K562 (cell line): ENCODE measurements around the gene ANO10. TPM values are rescaled to one million over a fixed set of nuclear protein-coding genes. Genes with fewer than 3 reads are reported as not detected.

Source experiments
- AFF4 ChIP-seq: sonication (generic); formaldehyde crosslinking; IDR thresholded peaks from 2 replicates; pipeline ENCODE4 v1.8.0; 2023; ENCODE audit warnings: mild to moderate bottlenecking, missing genetic modification reagents
- BHLHE40 ChIP-seq: IDR thresholded peaks from 2 replicates; pipeline ENCODE4 v1.6.1; 2011; ENCODE audit warnings: low read length, improper control_type of control experiment
- GATAD2B ChIP-seq: fragments of 450-650 bp; IDR thresholded peaks from 2 replicates; pipeline ENCODE4 v1.6.1; 2017; ENCODE audit warnings: mild to moderate bottlenecking, borderline replicate concordance
- KDM4B ChIP-seq, 2 experiments: fragments of 450-650 bp in 1 of 2; sonication (generic) in 1 of 2; IDR thresholded peaks; 2 replicates each; pipeline ENCODE4 v1.6.1; 2016 to 2017; ENCODE audit warnings: borderline replicate concordance in 2 of 2, antibody characterized with exemption in 1 of 2, low read depth in 1 of 2, mild to moderate bottlenecking in 1 of 2
- NR1H2 ChIP-seq: sonication (generic); formaldehyde crosslinking; IDR thresholded peaks from 2 replicates; pipeline ENCODE4 v1.4.0; 2020; ENCODE audit warnings: mild to moderate bottlenecking, missing genetic modification reagents
- POLR2G ChIP-seq: fragments of 200-400 bp; formaldehyde crosslinking; IDR thresholded peaks from 2 replicates; pipeline ENCODE4 v1.6.1; 2017; ENCODE audit warnings: low read depth, mild to moderate bottlenecking, antibody characterized with exemption, low read length, moderate library complexity
- PTBP1 ChIP-seq: fragments of 200-400 bp; formaldehyde crosslinking; IDR thresholded peaks from 2 replicates; pipeline ENCODE4 v1.6.1; 2017; ENCODE audit warnings: low read depth, low read length
- PTTG1 ChIP-seq: fragments of 450-650 bp; IDR thresholded peaks from 2 replicates; pipeline ENCODE4 v1.6.1; 2016; ENCODE audit warnings: low read depth, mild to moderate bottlenecking, missing genetic modification characterization, missing compliant biosample characterization
- RBFOX2 ChIP-seq: fragments of 200-400 bp; formaldehyde crosslinking; IDR thresholded peaks from 2 replicates; pipeline ENCODE4 v1.6.1; 2017; ENCODE audit warnings: low read depth, mild to moderate bottlenecking, low read length, moderate library complexity
- RNF2 ChIP-seq: sonication (generic); IDR thresholded peaks from 2 replicates; pipeline ENCODE4 v1.6.1; 2016
- SMAD2 ChIP-seq: fragments of 150-350 bp; IDR thresholded peaks from 2 replicates; pipeline ENCODE4 v1.6.1; 2014; ENCODE audit warnings: low read depth, mild to moderate bottlenecking, low read length
- SMARCB1 ChIP-seq: IDR thresholded peaks from 2 replicates; pipeline ENCODE4 v1.6.1; 2011; ENCODE audit warnings: improper control_type of control experiment, low read depth; ENCODE audit not compliant: insufficient read length
- ZBTB34 ChIP-seq: fragments of 250-450 bp; sonication (Bioruptor Pico); IDR thresholded peaks from 2 replicates; pipeline ENCODE4 v1.8.0; 2021; ENCODE audit warnings: mild to moderate bottlenecking, moderate library complexity
- ZNF384 ChIP-seq: IDR thresholded peaks from 2 replicates; pipeline ENCODE4 v1.6.1; 2012; ENCODE audit warnings: low read depth, low read length, improper control_type of control experiment
- ZNF584 ChIP-seq: fragments of 200-800 bp; sonication (Bioruptor generic); IDR thresholded peaks from 2 replicates; pipeline ENCODE4 v1.6.1; 2016; ENCODE audit warnings: low read depth, mild to moderate bottlenecking, missing genetic modification characterization, missing compliant biosample characterization
- ZSCAN29 ChIP-seq: fragments of 450-650 bp; IDR thresholded peaks from 2 replicates; pipeline ENCODE4 v1.6.1; 2017
- polyA plus RNA-seq, 8 experiments: library from polyadenylated mRNA; depleted of rRNA in 4 of 8; stranded (reverse) in 5 of 8; unstranded in 3 of 8; fragments of >200 nt; fragmentation: Nextera tagmentation in 2 of 8; fragmentation: Illumina TruSeq in 1 of 8; extraction: Ambion mirVana in 2 of 8; extraction: Trizol in 1 of 8; gene quantifications; 2 replicates each; pipeline versions ENCODE4 v1.2.1 to v1.2.3, GENCODE V29; 2011 to 2014; ENCODE audit warnings: inconsistent platforms in 1 of 8, missing spikeins in 1 of 8
- total RNA-seq, 7 experiments: library from RNA; depleted of rRNA in 6 of 7; stranded (reverse); fragments of >200 nt in 6 of 7; fragmentation: Illumina TruSeq in 2 of 7; extraction: Trizol in 2 of 7; gene quantifications; 2 replicates each; pipeline versions ENCODE4 v1.2.1 to v1.2.3, GENCODE V29; 2011 to 2021; ENCODE audit warnings: low replicate concordance in 1 of 7
- TF ChIP-seq, protein P1 (sequence below): fragments of 450-650 bp; IDR thresholded peaks from 2 replicates; pipeline ENCODE4 v1.6.1; 2016

The ANO10 gene
- total and polyA plus RNA-seq, 9 of the 15 experiments (the other 6 are each of a cell fraction or from before 2014, with no cell fraction given): 6.4 to 46.0 (median 32.3) TPM

GRCh38 chr3:43584043-43584826, 37.6 kb downstream of the ANO10 start (continued):
- no peak for TF ChIP-seq AFF4 (CRISPR knock-in tag)
- no peak for TF ChIP-seq RBFOX2
- TF ChIP-seq KDM4B (IDR thresholded peaks at IDR 0.05; ENCODE audit: borderline replicate concordance in 2 of 2, low read depth in 1 of 2): no peak
- no peak; the same call in 1 of the 2 replicates for TF ChIP-seq BHLHE40
- no peak for TF ChIP-seq NR1H2 (CRISPR knock-in tag)
- no peak for TF ChIP-seq POLR2G
- no peak for TF ChIP-seq SMAD2
- TF ChIP-seq, protein P1, sequence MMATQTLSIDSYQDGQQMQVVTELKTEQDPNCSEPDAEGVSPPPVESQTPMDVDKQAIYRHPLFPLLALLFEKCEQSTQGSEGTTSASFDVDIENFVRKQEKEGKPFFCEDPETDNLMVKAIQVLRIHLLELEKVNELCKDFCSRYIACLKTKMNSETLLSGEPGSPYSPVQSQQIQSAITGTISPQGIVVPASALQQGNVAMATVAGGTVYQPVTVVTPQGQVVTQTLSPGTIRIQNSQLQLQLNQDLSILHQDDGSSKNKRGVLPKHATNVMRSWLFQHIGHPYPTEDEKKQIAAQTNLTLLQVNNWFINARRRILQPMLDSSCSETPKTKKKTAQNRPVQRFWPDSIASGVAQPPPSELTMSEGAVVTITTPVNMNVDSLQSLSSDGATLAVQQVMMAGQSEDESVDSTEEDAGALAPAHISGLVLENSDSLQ: peak; percentile 64
- no peak for TF ChIP-seq GATAD2B
- peak; percentile 98 for TF ChIP-seq PTTG1 (tag)
- TF ChIP-seq SMARCB1: no peak
- no peak for TF ChIP-seq ZNF384
- no peak for TF ChIP-seq RNF2
- no peak for TF ChIP-seq ZSCAN29
- peak; percentile 97 for TF ChIP-seq ZBTB34 (CRISPR knock-in tag)
- TF ChIP-seq PTBP1: no peak
- TF ChIP-seq ZNF584 (CRISPR knock-in tag): peak; percentile 99
